ENCODE results near the gene LSM5.

Gene LSM5

DNA sequence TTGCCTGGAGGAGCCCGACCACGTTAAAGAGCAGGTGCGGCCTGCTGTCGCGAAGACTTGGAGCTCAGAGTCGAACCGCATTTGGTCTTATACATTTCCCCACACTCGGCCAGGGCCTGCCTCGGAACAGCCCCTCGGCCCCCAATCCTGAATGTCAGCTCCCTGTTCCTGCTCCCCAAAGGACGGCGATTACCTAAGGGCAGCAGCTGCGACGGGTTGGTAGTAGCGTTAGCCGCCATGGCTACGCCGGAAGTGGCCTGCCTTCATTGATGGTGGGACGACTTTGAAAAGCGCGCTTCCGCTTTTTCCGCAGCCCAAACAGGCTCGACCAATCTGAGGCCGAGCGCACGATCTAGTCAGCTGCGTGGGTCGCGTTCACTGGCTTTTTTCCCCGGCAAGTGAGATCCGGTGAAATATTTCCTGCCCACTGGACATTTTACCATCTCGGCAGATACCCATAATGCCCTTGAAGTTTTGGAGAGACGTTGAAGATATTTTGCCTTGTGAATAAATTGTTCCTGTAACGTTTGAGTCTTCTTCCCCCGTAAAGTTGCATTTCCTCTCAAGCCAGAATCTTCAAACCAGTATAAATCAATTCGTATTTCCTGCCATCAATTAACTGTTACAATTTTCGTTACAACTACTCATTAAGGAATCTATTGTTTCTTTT lies at the start of gene LSM5:
Gene LSM5, minus strand, starts transcription at position 254 of the 670 bp plus-strand sequence. Its CDS starts 15 bp downstream, at position 239.
- peak; percentile 96 for DNase-seq

DNA sequence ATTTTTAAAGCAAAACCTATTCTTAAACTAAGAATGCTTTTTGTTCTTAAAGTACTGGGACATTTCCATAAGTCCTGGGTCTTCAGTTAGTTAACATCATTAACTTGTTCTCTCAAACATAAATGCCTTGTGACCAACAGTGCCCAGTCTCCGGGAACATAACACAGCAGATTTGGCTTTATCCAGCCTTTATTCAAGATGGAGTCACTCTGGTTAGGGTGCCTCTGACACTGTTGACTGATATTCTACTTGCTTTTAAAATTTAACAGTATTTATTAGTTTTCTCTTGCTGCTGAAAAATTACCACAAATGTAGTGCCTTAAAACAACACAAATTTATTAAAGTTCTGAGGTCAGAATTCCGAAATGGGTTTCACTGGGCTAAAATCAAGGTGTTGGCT lies 49.2 kb upstream of the LSM5 start:
- no peak for DNase-seq

DNA sequence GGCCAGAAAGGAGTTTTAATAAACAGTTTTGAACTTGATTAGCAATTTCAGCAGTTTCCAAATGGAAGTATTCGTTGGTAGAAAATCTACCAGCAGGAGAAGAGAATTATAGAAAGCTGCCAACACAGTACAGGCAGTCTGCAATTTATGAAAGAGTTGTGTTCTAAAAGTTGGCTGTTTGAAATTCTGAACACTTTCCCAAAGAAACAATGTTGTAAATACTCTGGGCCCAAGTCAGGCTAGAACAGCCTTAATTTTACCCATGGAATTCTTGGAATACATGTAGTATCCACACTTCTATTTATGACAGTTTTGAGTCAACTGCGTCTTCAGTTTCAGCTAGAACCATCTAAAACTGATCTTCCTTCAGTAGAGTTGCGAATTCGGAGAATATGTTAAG lies 47.6 kb upstream of the LSM5 start:
- DNase-seq = no peak

GRCh38 chr7:32536585-32536984 lies 46.4 kb upstream of the LSM5 start:
- DNase-seq = no peak

DNA sequence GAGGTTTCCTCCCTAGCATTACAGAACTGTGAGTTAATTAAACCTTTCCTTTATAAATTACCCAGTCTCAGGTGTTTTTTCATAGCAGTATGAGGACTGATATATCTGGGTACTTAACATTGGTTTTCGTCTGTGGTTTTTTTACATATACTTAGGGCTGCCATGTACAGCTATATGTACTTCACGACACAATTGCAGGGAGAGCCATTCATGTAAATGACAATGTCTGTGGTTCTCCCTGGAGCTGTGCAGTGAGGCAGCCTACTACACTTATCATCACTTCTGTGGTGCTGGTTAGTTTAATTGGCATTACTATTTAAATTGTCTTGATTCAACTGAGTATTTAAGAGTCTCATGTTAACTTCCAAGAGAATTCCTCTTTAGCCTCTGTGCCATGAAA lies 45.8 kb upstream of the LSM5 start:
- no peak for DNase-seq

DNA sequence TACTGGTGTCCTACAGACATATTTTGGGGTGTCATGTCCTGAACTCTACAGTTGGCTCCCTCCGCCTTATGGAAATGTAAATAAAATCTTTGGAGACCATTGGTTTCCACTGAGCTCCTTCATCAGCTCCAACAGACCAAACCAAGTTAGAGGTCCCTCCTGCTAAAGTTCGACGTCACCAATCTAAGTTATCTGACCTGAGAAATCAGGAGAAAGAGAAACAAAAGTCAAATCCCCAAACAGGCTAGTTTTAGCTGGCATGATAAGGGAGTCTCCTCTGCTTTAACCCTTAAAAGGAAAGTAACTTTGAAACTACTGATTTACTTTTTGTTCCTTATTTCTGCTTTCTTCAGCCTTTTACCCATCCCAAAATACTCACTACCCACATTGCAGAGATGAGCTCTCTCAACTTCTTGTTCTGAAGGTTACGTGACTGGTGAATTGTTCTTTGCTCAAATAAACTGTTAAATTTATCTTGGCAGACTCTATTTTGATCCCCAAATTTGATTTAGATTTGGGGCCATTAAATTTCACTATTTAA lies 45.1 kb upstream of the LSM5 start:
- no peak for DNase-seq

DNA sequence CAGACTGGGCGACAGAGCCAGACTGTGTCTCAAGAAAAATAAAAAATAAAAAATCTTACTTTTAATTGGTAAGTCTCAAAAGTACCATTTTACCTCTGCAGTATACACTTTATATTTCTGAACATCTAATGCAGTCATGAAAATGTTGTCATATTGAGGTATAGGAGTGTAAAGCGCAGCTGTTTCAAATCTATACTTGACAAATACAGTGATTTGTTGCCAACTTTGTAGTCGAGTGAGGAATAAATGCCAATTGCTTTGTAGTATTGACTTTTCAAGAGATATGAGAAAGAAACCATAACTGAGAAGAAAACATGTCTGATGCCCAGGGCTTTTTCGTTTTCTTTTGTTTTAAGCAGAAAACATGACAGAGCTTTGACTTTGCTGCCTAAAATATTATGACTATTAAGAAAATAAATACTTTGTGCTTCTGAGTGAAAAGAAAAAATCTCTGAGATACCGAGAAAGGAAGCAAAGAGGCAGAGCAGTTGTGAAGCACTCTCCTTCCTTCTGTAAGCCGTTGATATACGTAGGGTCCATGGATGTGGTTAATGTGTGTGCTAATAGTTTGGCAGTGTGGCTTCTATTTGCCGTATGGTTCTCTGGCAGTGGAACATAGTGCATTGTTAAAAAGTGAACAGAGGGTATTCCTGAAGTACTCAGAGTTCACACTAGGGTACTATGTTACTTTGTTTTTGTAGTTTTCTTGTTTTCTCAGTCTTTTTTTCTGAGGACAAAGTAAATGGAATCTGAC lies 43.3 kb upstream of the LSM5 start:
- DNase-seq = no peak

DNA sequence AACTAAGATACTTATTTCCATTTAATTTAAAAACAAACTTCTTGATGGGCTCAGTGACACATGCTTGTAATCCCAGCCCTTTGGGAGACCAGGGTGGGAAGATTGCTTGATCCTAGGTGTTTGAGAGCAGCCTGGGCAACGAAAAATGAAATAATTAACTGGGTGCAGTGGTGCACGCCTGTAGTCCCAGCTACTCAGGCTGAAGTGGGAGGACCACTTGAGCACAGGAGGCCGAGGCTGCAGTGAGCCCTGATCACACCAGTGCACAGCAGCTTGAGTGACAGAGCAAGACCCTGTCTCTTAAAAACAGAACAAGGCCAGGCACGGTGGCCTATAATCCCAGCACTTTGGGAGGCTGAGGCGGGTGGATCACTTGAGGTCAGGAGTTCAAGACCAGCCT lies 42.5 kb upstream of the LSM5 start:
- DNase-seq = no peak

- DNase-seq = no peak
Measured at GRCh38 chr7:32532086-32532485, 41.9 kb upstream of the LSM5 start.

DNA sequence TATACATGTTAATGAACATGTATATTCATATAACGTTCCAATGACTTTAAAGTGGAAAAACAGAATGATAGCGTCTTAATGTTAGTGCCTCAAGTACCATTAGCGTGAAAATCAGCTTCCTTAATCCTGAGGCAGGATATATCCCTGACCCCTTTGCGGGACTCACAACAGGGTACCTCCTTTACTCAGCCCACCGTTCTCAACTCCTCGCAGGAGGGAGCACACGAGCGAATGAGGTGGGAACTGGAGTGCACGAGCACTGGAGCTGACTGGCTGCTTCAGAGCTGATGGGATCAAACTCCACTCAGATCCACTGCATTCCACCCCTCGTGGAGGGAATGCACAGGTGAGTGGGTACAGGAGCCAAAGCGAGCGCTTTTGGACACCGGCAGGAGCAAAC lies 41.2 kb upstream of the LSM5 start:
- DNase-seq = no peak

DNA sequence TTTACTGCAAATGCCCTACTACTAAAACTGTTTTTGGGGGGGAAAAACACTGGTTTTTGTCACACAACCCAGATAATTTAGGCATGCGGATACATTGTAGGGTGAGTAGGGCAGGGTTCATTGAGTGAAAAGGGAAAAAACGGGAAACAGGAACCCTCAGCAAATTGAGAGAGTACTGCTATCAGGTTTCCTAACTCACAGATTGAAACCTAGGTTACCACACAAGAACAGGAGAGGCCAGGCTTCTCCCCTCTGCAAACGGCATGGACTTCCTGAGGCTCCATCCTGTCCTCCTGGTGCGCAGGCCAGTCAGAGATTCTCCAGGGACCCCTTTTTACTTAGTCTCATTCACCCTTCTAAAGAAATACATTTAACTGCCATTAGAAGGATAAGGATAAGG lies 35.7 kb upstream of the LSM5 start:
- no peak for DNase-seq

DNA sequence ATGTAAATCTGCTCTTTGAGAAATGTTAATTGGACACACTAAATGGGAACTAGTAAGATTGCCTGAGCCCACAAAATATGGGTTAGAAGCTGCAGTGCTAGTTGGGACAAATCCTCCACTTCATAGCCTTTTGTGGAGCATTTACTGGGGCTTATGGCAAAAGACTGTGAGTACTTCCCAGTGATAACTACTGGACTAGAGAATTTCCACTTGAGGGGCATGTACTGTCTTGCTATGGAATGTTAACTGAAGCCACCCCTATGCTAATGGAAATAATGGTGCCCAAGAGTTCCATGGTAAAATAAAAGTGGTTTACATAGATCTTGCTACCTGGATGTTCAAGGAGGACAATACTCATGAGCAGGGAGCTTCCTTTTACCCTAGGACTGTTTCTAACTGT lies 34.5 kb upstream of the LSM5 start:
- no peak for DNase-seq

- no peak for DNase-seq
Measured at GRCh38 chr7:32522746-32523530, 32.8 kb upstream of the LSM5 start.

DNA sequence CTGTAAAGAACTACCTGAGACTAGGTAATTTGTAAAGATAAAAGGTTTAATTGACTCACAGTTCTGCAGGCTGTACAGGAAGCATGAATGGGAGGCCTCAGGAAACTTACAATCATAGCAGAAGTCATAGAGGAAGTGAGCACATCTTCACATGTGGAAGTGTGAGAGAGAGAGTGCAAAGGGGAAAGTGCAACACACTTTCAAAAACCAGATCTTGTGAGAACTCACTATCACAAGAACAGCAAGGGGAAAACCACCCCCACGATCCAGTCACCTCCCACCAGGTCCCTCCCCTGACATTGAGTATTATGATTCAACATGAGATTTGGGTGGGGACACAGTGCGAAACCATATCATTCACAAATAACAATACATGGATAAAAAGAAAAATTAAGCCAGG lies 29.6 kb upstream of the LSM5 start:
- no peak for DNase-seq

- no peak for DNase-seq
Measured at GRCh38 chr7:32518534-32519140, 28.5 kb upstream of the LSM5 start.

- DNase-seq = no peak
Measured at GRCh38 chr7:32516551-32517100, 26.4 kb upstream of the LSM5 start.

GRCh38 chr7:32515890-32516550 lies 25.8 kb upstream of the LSM5 start:
- DNase-seq = no peak

DNA sequence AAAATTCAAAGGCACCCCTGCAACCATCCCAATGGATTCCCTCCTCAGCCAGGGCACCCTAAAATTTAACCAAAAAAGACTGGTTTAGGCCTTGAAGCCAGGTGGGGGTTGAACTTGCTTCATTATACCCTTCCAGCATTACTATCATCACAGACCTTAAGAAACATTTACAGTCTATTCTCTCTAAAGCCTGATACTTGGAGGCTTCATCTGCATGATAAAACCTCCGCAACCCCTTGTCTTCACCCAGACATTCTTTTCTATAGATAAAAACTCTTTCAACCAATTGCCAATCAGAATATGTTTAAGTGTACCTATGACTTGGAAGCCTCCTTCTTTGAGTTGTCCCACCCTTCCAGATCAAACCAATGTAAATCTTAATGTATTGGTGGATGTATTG lies 23.0 kb upstream of the LSM5 start:
- DNase-seq = no peak

GRCh38 chr7:32511791-32512190 lies 21.6 kb upstream of the LSM5 start:
- DNase-seq = no peak

DNA sequence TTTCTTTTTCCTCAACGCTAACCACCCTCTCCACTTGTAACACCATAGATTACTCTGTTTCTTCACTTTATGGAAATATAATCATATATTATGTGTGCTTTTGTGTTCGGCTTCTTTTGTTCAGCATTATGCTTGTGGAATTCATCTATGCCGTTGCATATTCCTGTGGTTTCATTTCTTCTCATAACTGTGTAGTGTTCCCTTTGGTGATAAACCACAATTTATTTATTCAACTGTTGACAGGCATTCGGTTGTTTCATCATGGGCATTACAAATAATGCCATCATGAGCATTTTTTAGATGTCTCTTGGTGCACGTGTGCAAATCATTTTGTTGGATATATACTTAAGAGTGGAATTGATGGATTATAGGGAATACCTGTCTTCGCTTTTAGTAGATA lies 17.2 kb upstream of the LSM5 start:
- DNase-seq = peak; percentile 30

DNA sequence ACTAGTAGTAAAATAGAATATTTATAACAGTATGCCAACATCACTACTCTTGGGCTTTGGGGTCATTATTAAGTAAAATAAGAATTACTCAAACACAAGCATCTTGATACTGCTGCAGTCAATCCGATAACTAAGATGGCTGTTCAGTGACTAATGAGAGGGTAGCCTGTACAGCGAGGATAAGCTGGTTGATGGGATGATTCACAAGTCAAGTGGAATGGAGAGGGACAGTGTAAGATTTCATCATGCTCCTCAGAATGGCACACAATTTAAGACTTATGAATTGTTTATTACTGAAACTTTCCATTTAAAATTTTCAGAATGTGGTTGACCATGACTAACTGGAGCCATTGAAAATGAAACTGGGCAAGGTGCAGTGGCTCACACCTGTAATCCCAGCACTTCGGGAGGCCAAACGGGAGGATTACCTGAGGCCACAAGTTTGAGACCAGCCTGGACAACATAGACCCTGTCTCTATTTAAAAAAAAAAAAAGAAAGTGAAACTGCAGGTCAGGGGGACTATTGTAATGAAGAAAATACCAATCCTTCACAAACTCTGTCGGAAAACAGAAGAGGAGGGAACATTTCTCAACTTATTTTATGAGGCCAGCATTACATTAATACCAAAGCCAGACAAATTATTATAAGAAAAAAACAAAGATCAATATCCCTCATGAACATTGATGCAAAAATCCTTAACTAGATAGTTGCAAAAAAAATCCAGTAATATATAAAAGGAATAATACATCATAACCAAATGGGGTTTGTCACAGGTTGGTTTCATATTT lies 16.3 kb upstream of the LSM5 start:
- peak; percentile 74 for DNase-seq

Measured in inflammatory macrophage treated with lipopolysaccharide for 4 hours (primary cell).